Stomach smooth muscle (tissue), 2 donors: ENCODE results near the gene DAB2.

Experiments
- H3K27ac ChIP-seq: one replicate; pipeline ENCODE4 v1.7.0; 2013; ENCODE audit warnings: mild to moderate bottlenecking, low read length, inconsistent platforms
- H3K27me3 ChIP-seq, 2 donors: one replicate each; pipeline ENCODE4 v1.7.0; 2013; ENCODE audit warnings: low read length in 2 of 2; ENCODE audit not compliant: insufficient read depth in 2 of 2, control insufficient read depth in 1 of 2
- H3K36me3 ChIP-seq, 2 donors: one replicate each; pipeline ENCODE4 v1.7.0; 2013; ENCODE audit warnings: low read length in 2 of 2; ENCODE audit not compliant: control insufficient read depth in 2 of 2, insufficient read depth in 2 of 2
- H3K4me1 ChIP-seq: one replicate; pipeline ENCODE4 v1.7.0; 2013; ENCODE audit warnings: low read length; ENCODE audit not compliant: control insufficient read depth, insufficient read depth
- H3K4me3 ChIP-seq, 2 donors: one replicate each; pipeline ENCODE4 v1.7.0; 2013; ENCODE audit warnings: low read length in 2 of 2
- H3K9ac ChIP-seq, 2 donors: one replicate each; pipeline ENCODE4 v1.7.0; 2013; ENCODE audit warnings: low read length in 2 of 2, mild to moderate bottlenecking in 1 of 2
- H3K9me3 ChIP-seq, 2 donors: one replicate each; pipeline ENCODE4 v1.7.0; 2013; ENCODE audit warnings: low read length in 2 of 2; ENCODE audit not compliant: control insufficient read depth in 2 of 2
- donor health status: healthy.
- donor health status: Pancreatic carcinoma.

Gene DAB2

GRCh38 chr5:39363217-39363616, 61.6 kb downstream of the DAB2 start:
- Histone ChIP-seq H3K27me3 (peaks cover 3 to 4% of the 10 kb centered on the region in 2 donors), H3K9me3 (no peaks in the 10 kb centered on the region), H3K27ac (no peak overlapping the region), H3K36me3 (no peaks in the 10 kb centered on the region), H3K9ac (no peak overlapping the region), H3K4me1 (no peaks in the 10 kb centered on the region), H3K4me3 (no peak overlapping the region)

DNA sequence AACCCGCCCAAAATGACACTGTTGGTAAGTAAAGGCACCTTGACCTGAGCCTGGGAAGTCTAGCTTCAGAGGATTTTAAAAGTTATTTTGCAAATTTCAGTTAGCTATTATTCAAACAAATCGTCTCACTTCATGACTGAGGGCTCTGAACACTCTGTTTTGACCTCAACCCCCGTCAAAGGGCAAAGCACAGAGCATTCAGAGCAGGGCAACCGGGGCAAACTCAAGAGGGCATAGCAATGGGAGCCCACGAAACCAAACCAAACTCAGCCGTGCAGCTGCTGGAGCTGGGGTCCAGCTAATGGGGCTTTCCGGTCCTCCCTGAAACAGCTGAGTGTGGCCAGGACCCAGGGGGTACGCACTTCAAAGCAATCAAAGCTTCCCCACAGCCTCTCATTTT, 62.1 kb downstream of the DAB2 start:
- no peaks in the 10 kb centered on the region for H3K36me3 ChIP-seq
- no peak overlapping the region for H3K4me3 ChIP-seq
- H3K27me3 ChIP-seq, result peaks cover 3 to 4% of the 10 kb centered on the region in 2 donors
- H3K4me1 ChIP-seq, result no peaks in the 10 kb centered on the region
- H3K9ac ChIP-seq, result no peak overlapping the region
- H3K27ac ChIP-seq, result no peak overlapping the region
- H3K9me3 ChIP-seq, result no peaks in the 10 kb centered on the region

DNA sequence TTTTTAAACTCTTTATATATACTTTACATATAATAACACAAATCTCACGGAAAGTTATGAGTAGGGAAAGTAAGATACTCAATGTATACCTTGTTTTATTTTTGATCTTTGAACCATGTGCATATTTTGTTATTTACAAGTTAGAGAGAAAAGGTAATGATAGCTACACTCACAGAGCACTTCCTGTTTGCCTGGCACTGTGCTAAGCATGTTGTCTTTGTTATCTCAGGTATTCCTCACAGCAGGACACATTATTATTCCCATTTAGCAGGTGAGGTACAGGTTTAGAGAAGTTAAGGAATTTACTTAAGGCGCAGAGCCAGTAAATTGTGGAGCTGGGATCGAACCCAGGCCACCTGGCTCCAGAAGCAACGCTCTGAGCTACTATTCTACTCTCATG, 63.5 kb downstream of the DAB2 start:
- Histone ChIP-seq H3K4me3 (no peak overlapping the region), H3K9ac (no peak overlapping the region), H3K27ac (no peak overlapping the region), H3K27me3 (peaks cover 3 to 4% of the 10 kb centered on the region in 2 donors), H3K9me3 (no peaks in the 10 kb centered on the region), H3K36me3 (no peaks in the 10 kb centered on the region), H3K4me1 (no peaks in the 10 kb centered on the region)

DNA sequence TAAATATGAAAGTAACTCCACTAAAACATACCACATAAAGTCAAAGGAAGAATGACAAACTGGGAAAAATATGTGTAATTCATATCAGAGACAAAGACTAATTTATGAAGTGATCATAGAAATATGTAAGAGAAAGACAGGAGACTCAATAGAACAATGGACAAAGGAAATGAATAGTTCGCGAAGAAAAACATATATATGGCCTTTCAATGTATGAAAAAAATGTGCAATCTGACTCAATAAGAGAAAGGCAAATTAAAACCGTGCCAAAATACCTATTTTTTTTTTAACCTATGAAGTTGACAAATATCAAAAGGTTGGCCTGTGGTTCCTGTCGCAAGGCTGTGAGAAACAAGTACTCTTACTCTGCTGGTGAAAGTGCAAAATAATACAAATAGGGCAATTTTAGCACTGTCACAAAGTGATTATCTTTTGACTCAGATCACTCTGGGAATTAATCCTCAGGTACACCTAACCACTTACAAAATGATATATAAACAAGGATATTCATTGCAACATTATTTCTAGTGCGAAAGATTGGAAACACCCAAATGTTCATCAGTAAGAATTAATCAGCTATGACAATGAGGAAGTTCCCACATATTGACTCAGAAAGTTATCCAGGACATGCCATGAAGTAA, 64.2 kb downstream of the DAB2 start:
- H3K4me3 ChIP-seq, result no peak overlapping the region
- H3K27ac ChIP-seq, result no peak overlapping the region
- H3K4me1 ChIP-seq, result no peaks in the 10 kb centered on the region
- H3K9ac ChIP-seq, result no peak overlapping the region
- peaks cover 3 to 4% of the 10 kb centered on the region in 2 donors for H3K27me3 ChIP-seq
- no peaks in the 10 kb centered on the region for H3K9me3 ChIP-seq
- H3K36me3 ChIP-seq, result no peaks in the 10 kb centered on the region

- Histone ChIP-seq H3K4me1 (no peaks in the 10 kb centered on the region), H3K36me3 (no peaks in the 10 kb centered on the region), H3K4me3 (no peak overlapping the region), H3K9me3 (no peaks in the 10 kb centered on the region), H3K27me3 (peaks cover 0 to 3% of the 10 kb centered on the region in 2 donors), H3K9ac (no peak overlapping the region), H3K27ac (no peak overlapping the region)
These were observed 68.5 kb downstream of the DAB2 start for GRCh38 chr5:39356263-39356662.

- no peak overlapping the region for H3K27ac ChIP-seq
- no peak overlapping the region for H3K9ac ChIP-seq
- no peak overlapping the region for H3K4me3 ChIP-seq
- H3K36me3 ChIP-seq, result no peaks in the 10 kb centered on the region
- H3K4me1 ChIP-seq, result no peaks in the 10 kb centered on the region
- H3K27me3 ChIP-seq, result peaks cover 0 to 3% of the 10 kb centered on the region in 2 donors
- no peaks in the 10 kb centered on the region for H3K9me3 ChIP-seq
These were observed 69.5 kb downstream of the DAB2 start for GRCh38 chr5:39355324-39355723.

- Histone ChIP-seq H3K36me3 (no peaks in the 10 kb centered on the region), H3K27ac (no peak overlapping the region), H3K9ac (no peak overlapping the region), H3K27me3 (peaks cover 0 to 2% of the 10 kb centered on the region in 2 donors), H3K4me1 (no peaks in the 10 kb centered on the region), H3K4me3 (no peak overlapping the region), H3K9me3 (no peaks in the 10 kb centered on the region)
These were observed 70.9 kb downstream of the DAB2 start for GRCh38 chr5:39353717-39354399.

- Histone ChIP-seq H3K27ac (no peak overlapping the region), H3K9me3 (no peaks in the 10 kb centered on the region), H3K4me3 (no peak overlapping the region), H3K36me3 (no peaks in the 10 kb centered on the region), H3K27me3 (no peaks in the 10 kb centered on the region), H3K4me1 (no peaks in the 10 kb centered on the region), H3K9ac (no peak overlapping the region)
These were observed 71.8 kb downstream of the DAB2 start for GRCh38 chr5:39352951-39353350.

DNA sequence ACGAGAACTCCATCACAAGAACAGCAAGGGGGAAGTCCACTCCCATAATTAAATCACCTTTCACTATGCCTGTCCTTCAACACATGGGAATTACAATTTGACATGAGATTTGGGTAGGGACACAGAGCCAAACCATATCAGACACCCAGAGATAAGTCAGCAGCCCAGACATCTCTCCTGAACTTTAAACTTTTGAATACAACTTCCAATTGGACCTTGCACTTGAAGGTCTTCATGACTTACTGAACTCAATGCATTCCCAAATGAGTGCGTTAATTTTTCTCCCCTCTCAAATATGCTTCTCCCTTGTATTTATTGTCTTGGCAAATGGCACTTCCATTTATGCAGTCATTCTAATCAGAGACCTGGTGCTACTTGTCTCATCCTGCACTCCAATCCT, 72.6 kb downstream of the DAB2 start:
- H3K27me3 ChIP-seq, result no peaks in the 10 kb centered on the region
- H3K9me3 ChIP-seq, result no peaks in the 10 kb centered on the region
- H3K27ac ChIP-seq, result no peak overlapping the region
- no peak overlapping the region for H3K4me3 ChIP-seq
- no peaks in the 10 kb centered on the region for H3K36me3 ChIP-seq
- no peaks in the 10 kb centered on the region for H3K4me1 ChIP-seq
- no peak overlapping the region for H3K9ac ChIP-seq

- no peak overlapping the region for H3K4me3 ChIP-seq
- no peaks in the 10 kb centered on the region for H3K36me3 ChIP-seq
- no peak overlapping the region for H3K9ac ChIP-seq
- no peaks in the 10 kb centered on the region for H3K27me3 ChIP-seq
- no peaks in the 10 kb centered on the region for H3K4me1 ChIP-seq
- H3K27ac ChIP-seq, result no peak overlapping the region
- H3K9me3 ChIP-seq, result no peaks in the 10 kb centered on the region
These were observed 75.3 kb downstream of the DAB2 start for GRCh38 chr5:39349484-39349883.

DNA sequence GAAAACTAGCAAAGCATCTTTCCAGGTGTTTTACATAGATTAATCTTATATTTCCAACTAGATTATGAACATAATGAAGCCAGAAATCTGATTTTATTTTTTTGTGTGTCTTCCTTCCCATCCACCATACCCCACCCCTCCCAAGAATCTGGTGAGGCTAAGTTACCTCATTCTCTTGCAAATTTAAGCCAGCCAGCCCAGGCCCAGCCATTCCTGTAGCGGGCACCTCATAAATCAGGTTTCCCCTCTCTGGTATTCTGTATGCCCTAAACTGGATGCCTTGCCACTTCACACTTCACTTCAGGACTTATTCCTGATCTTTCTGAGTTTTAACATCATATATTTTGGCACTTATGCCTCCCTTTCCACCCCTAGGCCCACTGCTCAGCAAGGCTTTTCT, 82.3 kb downstream of the DAB2 start:
- Histone ChIP-seq H3K9ac (no peak overlapping the region), H3K9me3 (no peaks in the 10 kb centered on the region), H3K4me3 (no peak overlapping the region), H3K27me3 (no peaks in the 10 kb centered on the region), H3K4me1 (no peaks in the 10 kb centered on the region), H3K27ac (no peak overlapping the region), H3K36me3 (no peaks in the 10 kb centered on the region)
